Measurements from ENCODE around the gene YEATS2. TPM values are rescaled to one million over a fixed set of nuclear protein-coding genes. Genes with fewer than 3 reads are reported as not detected.

The YEATS2 gene
- total and polyA plus RNA-seq, 4 donors = 4.5 to 48.1 (median 17.8) TPM

- ATAC-seq (ENCODE audit: low FRiP score) = no peak
- H3K9me3 ChIP-seq (ENCODE audit: control insufficient read depth, low read length) = no peaks in the 10 kb centered on the region
- peaks cover 0 to 1% of the 10 kb centered on the region in 2 donors for H3K4me1 ChIP-seq (ENCODE audit: control insufficient read depth in 1 of 2, insufficient read depth in 2 of 2, low read length in 2 of 2)
- intact Hi-C loops (cut with DNase I) = no loop called here
- no peak overlapping the region for H3K27ac ChIP-seq (ENCODE audit: low read depth in 1 of 2, low read length in 2 of 2)
- H3K27me3 ChIP-seq (ENCODE audit: control insufficient read depth in 1 of 2, insufficient read depth in 2 of 2, low read length in 1 of 2) = no peaks in the 10 kb centered on the region
- no peak for DNase-seq
- H3K36me3 ChIP-seq (ENCODE audit: control insufficient read depth in 1 of 2, insufficient read depth in 2 of 2, low read length in 1 of 2) = peaks cover 0 to 8% of the 10 kb centered on the region in 2 donors
- 85 to 87% methylated on average over 6 of the region's 6 CpGs for WGBS, 2 donors
- no peak overlapping the region for H3K4me3 ChIP-seq (ENCODE audit: low read length in 2 of 2)
These were observed 64.7 kb downstream of the YEATS2 start for GRCh38 chr3:183762304-183762703.

GRCh38 chr3:183764847-183765731 lies 67.5 kb downstream of the YEATS2 start:
- intact Hi-C loops (cut with DNase I) = loop anchor here in 1 of 2 donors (5.0 kb wide), 1 partner anchor 298 kb away; no protein-coding TSS in a partner anchor
- H3K4me1 ChIP-seq (ENCODE audit: control insufficient read depth in 1 of 2, insufficient read depth in 2 of 2, low read length in 2 of 2) = peaks cover 0 to 1% of the 10 kb centered on the region in 2 donors
- no peaks in the 10 kb centered on the region for H3K27me3 ChIP-seq (ENCODE audit: control insufficient read depth in 1 of 2, insufficient read depth in 2 of 2, low read length in 1 of 2)
- 65 to 80% methylated on average over 7 of the region's 7 CpGs for WGBS, 2 donors
- no peaks in the 10 kb centered on the region for H3K9me3 ChIP-seq (ENCODE audit: control insufficient read depth, low read length)
- H3K36me3 ChIP-seq (ENCODE audit: control insufficient read depth in 1 of 2, insufficient read depth in 2 of 2, low read length in 1 of 2) = peaks cover 0 to 4% of the 10 kb centered on the region in 2 donors
- DNase-seq = no peak
- H3K27ac ChIP-seq (ENCODE audit: low read depth in 1 of 2, low read length in 2 of 2) = no peak overlapping the region
- no peak overlapping the region for H3K4me3 ChIP-seq (ENCODE audit: low read length in 2 of 2)
- no peak for ATAC-seq (ENCODE audit: low FRiP score)

GRCh38 chr3:183766107-183766506 lies 68.5 kb downstream of the YEATS2 start:
- Histone ChIP-seq H3K36me3 (ENCODE audit: control insufficient read depth in 1 of 2, insufficient read depth in 2 of 2, low read length in 1 of 2) (peaks cover 0 to 4% of the 10 kb centered on the region in 2 donors), H3K4me3 (ENCODE audit: low read length in 2 of 2) (no peak overlapping the region), H3K4me1 (ENCODE audit: control insufficient read depth in 1 of 2, insufficient read depth in 2 of 2, low read length in 2 of 2) (peaks cover 0 to 1% of the 10 kb centered on the region in 2 donors), H3K27ac (ENCODE audit: low read depth in 1 of 2, low read length in 2 of 2) (no peak overlapping the region), H3K27me3 (ENCODE audit: control insufficient read depth in 1 of 2, insufficient read depth in 2 of 2, low read length in 1 of 2) (no peaks in the 10 kb centered on the region), H3K9me3 (ENCODE audit: control insufficient read depth, low read length) (no peaks in the 10 kb centered on the region)
- no peak for DNase-seq
- ATAC-seq (ENCODE audit: low FRiP score) = no peak
- intact Hi-C loops (cut with DNase I) = loop anchor here (2.0 to 5.0 kb wide), 2 partner anchors 297 to 299 kb away; no protein-coding TSS in a partner anchor

GRCh38 chr3:183766745-183767606 lies 69.4 kb downstream of the YEATS2 start:
- Histone ChIP-seq H3K27ac (ENCODE audit: low read depth in 1 of 2, low read length in 2 of 2) (no peak overlapping the region), H3K27me3 (ENCODE audit: control insufficient read depth in 1 of 2, insufficient read depth in 2 of 2, low read length in 1 of 2) (no peaks in the 10 kb centered on the region), H3K9me3 (ENCODE audit: control insufficient read depth, low read length) (no peaks in the 10 kb centered on the region), H3K4me3 (ENCODE audit: low read length in 2 of 2) (no peak overlapping the region), H3K36me3 (ENCODE audit: control insufficient read depth in 1 of 2, insufficient read depth in 2 of 2, low read length in 1 of 2) (no peaks in the 10 kb centered on the region), H3K4me1 (ENCODE audit: control insufficient read depth in 1 of 2, insufficient read depth in 2 of 2, low read length in 2 of 2) (peaks cover 0 to 1% of the 10 kb centered on the region in 2 donors)
- ATAC-seq (ENCODE audit: low FRiP score) = peak; percentile 89
- intact Hi-C loops (cut with DNase I) = loop anchor here (2.0 to 5.0 kb wide), 2 partner anchors 298 to 300 kb away; no protein-coding TSS in a partner anchor
- WGBS, 2 donors = 64 to 66% methylated on average over 9 of the region's 9 CpGs
- peak in 1 of 2 donors; percentile 66 for DNase-seq

GRCh38 chr3:183768114-183768513 lies 70.5 kb downstream of the YEATS2 start:
- H3K9me3 ChIP-seq (ENCODE audit: control insufficient read depth, low read length) = no peaks in the 10 kb centered on the region
- intact Hi-C loops (cut with DNase I) = loop anchor here in 1 of 2 donors (5.0 kb wide), 1 partner anchor 301 kb away; no protein-coding TSS in a partner anchor
- H3K4me1 ChIP-seq (ENCODE audit: control insufficient read depth in 1 of 2, insufficient read depth in 2 of 2, low read length in 2 of 2) = peaks cover 0 to 1% of the 10 kb centered on the region in 2 donors
- DNase-seq (no peak), ATAC-seq (ENCODE audit: low FRiP score) (no peak)
- no peaks in the 10 kb centered on the region for H3K27me3 ChIP-seq (ENCODE audit: control insufficient read depth in 1 of 2, insufficient read depth in 2 of 2, low read length in 1 of 2)
- H3K4me3 ChIP-seq (ENCODE audit: low read length in 2 of 2) = no peak overlapping the region
- 23 to 35% methylated on average over 8 of the region's 8 CpGs for WGBS, 2 donors
- peaks cover 0 to 2% of the 10 kb centered on the region in 2 donors for H3K36me3 ChIP-seq (ENCODE audit: control insufficient read depth in 1 of 2, insufficient read depth in 2 of 2, low read length in 1 of 2)
- H3K27ac ChIP-seq (ENCODE audit: low read depth in 1 of 2, low read length in 2 of 2) = no peak overlapping the region

GRCh38 chr3:183769453-183769852 lies 71.9 kb downstream of the YEATS2 start:
- WGBS, 2 donors = 93 to 97% methylated on average over 9 of the region's 9 CpGs
- Histone ChIP-seq H3K27me3 (ENCODE audit: control insufficient read depth in 1 of 2, insufficient read depth in 2 of 2, low read length in 1 of 2) (no peaks in the 10 kb centered on the region), H3K36me3 (ENCODE audit: control insufficient read depth in 1 of 2, insufficient read depth in 2 of 2, low read length in 1 of 2) (peaks cover 0 to 2% of the 10 kb centered on the region in 2 donors), H3K27ac (ENCODE audit: low read depth in 1 of 2, low read length in 2 of 2) (no peak overlapping the region), H3K4me1 (ENCODE audit: control insufficient read depth in 1 of 2, insufficient read depth in 2 of 2, low read length in 2 of 2) (peaks cover 0 to 1% of the 10 kb centered on the region in 2 donors), H3K9me3 (ENCODE audit: control insufficient read depth, low read length) (no peaks in the 10 kb centered on the region), H3K4me3 (ENCODE audit: low read length in 2 of 2) (no peak overlapping the region)
- intact Hi-C loops (cut with DNase I) = loop anchor here in 1 of 2 donors (5.0 kb wide), 1 partner anchor 302 kb away; no protein-coding TSS in a partner anchor
- ATAC-seq (ENCODE audit: low FRiP score) (no peak), DNase-seq (no peak)

GRCh38 chr3:183774631-183775030 lies 77.0 kb downstream of the YEATS2 start:
- WGBS, 2 donors = 74 to 86% methylated on average over 3 of the region's 3 CpGs
- Histone ChIP-seq H3K4me3 (ENCODE audit: low read length in 2 of 2) (no peak overlapping the region), H3K9me3 (ENCODE audit: control insufficient read depth, low read length) (no peaks in the 10 kb centered on the region), H3K27ac (ENCODE audit: low read depth in 1 of 2, low read length in 2 of 2) (no peak overlapping the region), H3K4me1 (ENCODE audit: control insufficient read depth in 1 of 2, insufficient read depth in 2 of 2, low read length in 2 of 2) (no peaks in the 10 kb centered on the region), H3K36me3 (ENCODE audit: control insufficient read depth in 1 of 2, insufficient read depth in 2 of 2, low read length in 1 of 2) (peaks cover 2 to 4% of the 10 kb centered on the region in 2 donors), H3K27me3 (ENCODE audit: control insufficient read depth in 1 of 2, insufficient read depth in 2 of 2, low read length in 1 of 2) (no peaks in the 10 kb centered on the region)
- DNase-seq = no peak
- no peak for ATAC-seq (ENCODE audit: low FRiP score)
- intact Hi-C loops (cut with DNase I) = no loop called here

GRCh38 chr3:183775781-183776180 lies 78.2 kb downstream of the YEATS2 start:
- Histone ChIP-seq H3K27ac (ENCODE audit: low read depth in 1 of 2, low read length in 2 of 2) (no peak overlapping the region), H3K36me3 (ENCODE audit: control insufficient read depth in 1 of 2, insufficient read depth in 2 of 2, low read length in 1 of 2) (peaks cover 2 to 4% of the 10 kb centered on the region in 2 donors), H3K27me3 (ENCODE audit: control insufficient read depth in 1 of 2, insufficient read depth in 2 of 2, low read length in 1 of 2) (no peaks in the 10 kb centered on the region), H3K4me3 (ENCODE audit: low read length in 2 of 2) (no peak overlapping the region), H3K4me1 (ENCODE audit: control insufficient read depth in 1 of 2, insufficient read depth in 2 of 2, low read length in 2 of 2) (no peaks in the 10 kb centered on the region), H3K9me3 (ENCODE audit: control insufficient read depth, low read length) (no peaks in the 10 kb centered on the region)
- DNase-seq = peak in 1 of 2 donors; percentile 57
- 22 to 24% methylated on average over 5 of the region's 5 CpGs for WGBS, 2 donors
- intact Hi-C loops (cut with DNase I) = no loop called here
- ATAC-seq (ENCODE audit: low FRiP score) = no peak

All from aorta (tissue), 5 donors.